ENCODE measurements around the gene TTLL8.
A peak's percentile ranks its signal among the peaks of the same experiment; 100 is the strongest.

TTLL8 gene

DNA sequence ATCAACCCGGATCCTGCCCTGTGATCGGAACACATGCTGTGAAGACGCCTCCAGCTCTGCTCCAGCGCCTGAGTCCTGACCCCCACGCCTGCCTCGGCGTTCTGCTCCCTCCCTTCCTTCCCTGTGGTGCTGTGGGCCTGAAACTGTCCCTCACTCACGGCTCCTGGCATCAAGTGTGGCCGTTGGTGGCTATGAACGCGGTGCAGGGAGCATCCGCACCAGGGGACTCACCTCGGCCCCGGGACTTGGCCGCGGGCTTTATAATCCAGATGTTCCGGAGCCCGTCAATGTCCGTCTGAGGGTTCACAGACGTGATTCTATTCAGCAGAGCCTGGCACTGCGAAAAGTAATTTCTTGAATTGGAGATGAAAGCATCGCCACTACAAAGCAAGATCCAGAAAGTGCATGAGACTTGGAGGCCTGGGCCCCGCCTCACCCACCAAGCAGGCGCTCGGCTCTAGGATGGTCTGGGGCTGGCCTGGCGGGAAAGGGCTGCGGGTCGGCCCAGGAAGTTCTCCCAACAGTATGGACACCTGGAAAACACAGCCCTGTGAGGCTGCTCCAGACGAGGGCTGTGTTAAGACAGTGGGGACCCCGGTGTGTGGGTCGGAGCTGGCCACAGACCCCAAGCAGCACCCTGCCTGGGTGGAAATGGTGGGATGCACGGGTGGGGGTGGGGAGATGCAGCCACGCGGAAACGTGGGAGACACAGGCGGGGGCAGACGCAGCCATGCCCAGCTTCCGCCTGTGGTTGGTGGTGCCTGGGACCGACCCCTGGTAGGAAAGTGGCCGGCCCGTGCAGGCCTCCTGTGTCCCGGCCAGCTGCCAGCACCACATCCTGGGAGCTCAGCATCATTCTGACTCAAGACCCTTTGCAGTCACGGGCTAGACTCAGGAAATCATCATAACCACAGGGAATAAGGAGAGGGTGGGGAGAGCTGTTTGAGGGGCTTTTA lies 23.7 kb downstream of the TTLL8 start:
- TF ChIP-seq, protein P1, sequence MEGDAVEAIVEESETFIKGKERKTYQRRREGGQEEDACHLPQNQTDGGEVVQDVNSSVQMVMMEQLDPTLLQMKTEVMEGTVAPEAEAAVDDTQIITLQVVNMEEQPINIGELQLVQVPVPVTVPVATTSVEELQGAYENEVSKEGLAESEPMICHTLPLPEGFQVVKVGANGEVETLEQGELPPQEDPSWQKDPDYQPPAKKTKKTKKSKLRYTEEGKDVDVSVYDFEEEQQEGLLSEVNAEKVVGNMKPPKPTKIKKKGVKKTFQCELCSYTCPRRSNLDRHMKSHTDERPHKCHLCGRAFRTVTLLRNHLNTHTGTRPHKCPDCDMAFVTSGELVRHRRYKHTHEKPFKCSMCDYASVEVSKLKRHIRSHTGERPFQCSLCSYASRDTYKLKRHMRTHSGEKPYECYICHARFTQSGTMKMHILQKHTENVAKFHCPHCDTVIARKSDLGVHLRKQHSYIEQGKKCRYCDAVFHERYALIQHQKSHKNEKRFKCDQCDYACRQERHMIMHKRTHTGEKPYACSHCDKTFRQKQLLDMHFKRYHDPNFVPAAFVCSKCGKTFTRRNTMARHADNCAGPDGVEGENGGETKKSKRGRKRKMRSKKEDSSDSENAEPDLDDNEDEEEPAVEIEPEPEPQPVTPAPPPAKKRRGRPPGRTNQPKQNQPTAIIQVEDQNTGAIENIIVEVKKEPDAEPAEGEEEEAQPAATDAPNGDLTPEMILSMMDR (IDR thresholded peaks at IDR 0.05; ENCODE audit: insufficient read depth, low read depth, low read length, missing control alignments) = no peak
- H3K4me3 ChIP-seq (ENCODE audit: low read length) = no peak overlapping the region
- no peak for DNase-seq (ENCODE audit: low read depth)

DNA sequence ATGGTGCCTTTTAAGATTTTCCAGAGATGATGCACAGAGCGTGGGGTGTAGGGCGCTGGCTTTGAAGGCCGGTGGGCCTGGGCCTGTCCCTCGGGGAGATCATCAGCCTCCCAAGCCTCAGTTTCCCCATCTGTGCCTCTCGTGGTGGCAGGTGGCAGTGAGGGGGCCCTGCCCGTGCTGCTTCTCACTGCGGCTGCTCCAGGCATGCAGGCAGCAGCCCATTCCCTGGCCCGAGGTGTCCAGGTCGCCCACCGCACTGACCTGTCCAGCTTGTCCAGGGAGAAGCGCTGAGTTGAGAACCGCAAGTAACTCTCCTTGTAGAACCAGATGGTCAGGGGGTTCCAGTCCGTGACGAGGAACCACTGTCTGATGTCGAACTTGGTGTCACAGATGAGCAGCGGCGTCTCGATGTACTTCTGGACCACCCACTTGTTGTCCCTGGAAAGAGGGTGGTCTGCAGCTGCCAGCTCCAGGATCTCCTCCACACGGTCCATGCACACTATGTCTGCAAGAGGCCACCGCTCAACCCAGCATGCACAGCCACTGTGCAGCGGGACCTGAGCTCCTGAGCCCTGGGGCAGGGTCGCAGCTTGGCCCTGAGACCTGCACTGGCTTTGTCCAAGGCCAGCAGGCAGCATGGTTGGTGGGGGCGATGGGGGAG lies 25.0 kb downstream of the TTLL8 start:
- no peak overlapping the region for H3K4me3 ChIP-seq (ENCODE audit: low read length)
- no peak for DNase-seq (ENCODE audit: low read depth)
- TF ChIP-seq, protein P1 (IDR thresholded peaks at IDR 0.05; ENCODE audit: insufficient read depth, low read depth, low read length, missing control alignments) = no peak

DNA sequence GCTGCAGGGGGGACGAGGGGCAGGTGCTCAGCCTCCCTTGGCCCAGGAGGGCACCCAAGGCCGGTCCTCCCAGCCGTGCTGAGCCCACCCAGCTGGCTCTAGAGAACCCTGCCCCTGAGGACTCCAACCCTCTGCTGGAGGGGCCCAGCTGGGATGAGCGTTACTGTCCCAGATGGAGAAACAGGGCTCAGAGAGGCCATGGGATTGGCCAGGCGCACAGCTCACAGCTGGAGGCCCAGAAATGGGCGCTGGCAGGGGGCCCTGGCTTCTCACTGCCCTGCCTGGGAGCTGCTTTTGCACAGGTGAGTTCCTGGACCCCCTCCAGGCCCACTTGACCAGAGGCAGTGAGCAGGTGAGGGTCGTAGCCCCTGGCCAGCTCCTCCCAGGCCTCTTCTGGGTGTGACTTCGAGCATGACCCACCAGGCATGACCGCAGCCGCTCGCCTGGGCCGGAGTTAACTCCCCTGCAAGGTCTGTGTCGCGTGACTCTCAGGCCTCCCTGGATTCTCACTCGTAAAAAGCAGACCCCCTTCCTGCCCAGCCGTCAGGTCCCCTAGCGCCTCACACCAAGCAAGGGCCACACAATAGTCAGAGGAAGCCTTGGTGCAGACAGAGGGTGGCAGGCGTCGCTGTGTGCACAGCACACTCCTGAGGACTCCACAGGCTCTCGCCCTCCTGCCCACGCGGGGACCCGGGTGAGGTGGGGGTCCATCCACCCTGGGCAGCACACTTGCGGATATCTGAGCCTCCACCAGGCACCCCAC lies 25.8 kb downstream of the TTLL8 start:
- H3K4me3 ChIP-seq (ENCODE audit: low read length) = no peak overlapping the region
- DNase-seq (ENCODE audit: low read depth) = no peak
- TF ChIP-seq, protein P1 (IDR thresholded peaks at IDR 0.05; ENCODE audit: insufficient read depth, low read depth, low read length, missing control alignments) = no peak

DNA sequence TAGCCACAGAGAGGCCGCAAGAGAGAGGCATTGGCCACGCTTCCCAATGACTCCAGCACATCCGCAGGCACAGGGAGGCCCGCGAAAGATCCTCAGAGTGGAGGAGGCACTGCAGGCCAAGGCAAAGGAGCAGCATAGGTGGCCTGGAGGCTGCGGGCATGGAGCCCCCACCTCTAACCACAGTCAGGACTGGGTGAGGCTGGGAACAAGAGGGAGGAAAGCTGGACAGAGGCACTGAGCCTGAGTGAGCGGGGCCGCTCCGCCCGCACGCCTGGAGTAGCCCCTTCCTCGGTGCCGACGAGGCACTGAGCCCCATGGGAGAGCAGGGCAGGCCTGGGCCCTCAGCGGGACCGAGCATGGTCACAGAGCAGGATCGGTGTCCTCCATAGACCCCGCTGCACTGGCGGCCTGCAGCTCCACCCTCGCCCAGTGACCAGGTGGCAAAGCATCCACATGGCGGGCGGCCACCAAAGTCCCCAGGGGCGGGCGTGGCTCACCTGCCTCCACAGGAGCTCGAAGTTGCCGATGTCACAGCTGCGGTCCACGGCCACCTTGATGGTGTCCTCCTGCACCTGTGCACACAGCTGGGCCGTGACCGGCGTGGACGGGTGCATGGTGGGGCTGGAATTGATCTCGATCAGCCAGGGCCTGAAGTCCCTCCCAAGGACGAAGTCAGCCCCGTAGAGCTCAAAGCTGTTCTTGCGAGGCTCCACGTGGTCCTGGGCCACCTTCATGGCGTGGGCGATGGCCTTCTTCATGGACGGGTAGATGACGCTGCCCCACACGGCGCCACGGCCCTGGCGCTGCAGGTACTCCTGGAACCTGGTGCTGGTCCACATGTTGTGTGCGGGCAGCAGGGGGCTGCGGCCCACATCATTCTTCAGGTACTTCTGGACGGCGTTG lies 26.7 kb downstream of the TTLL8 start:
- no peak overlapping the region for H3K4me3 ChIP-seq (ENCODE audit: low read length)
- DNase-seq (ENCODE audit: low read depth) = no peak
- TF ChIP-seq, protein P1 (IDR thresholded peaks at IDR 0.05; ENCODE audit: insufficient read depth, low read depth, low read length, missing control alignments) = no peak

DNA sequence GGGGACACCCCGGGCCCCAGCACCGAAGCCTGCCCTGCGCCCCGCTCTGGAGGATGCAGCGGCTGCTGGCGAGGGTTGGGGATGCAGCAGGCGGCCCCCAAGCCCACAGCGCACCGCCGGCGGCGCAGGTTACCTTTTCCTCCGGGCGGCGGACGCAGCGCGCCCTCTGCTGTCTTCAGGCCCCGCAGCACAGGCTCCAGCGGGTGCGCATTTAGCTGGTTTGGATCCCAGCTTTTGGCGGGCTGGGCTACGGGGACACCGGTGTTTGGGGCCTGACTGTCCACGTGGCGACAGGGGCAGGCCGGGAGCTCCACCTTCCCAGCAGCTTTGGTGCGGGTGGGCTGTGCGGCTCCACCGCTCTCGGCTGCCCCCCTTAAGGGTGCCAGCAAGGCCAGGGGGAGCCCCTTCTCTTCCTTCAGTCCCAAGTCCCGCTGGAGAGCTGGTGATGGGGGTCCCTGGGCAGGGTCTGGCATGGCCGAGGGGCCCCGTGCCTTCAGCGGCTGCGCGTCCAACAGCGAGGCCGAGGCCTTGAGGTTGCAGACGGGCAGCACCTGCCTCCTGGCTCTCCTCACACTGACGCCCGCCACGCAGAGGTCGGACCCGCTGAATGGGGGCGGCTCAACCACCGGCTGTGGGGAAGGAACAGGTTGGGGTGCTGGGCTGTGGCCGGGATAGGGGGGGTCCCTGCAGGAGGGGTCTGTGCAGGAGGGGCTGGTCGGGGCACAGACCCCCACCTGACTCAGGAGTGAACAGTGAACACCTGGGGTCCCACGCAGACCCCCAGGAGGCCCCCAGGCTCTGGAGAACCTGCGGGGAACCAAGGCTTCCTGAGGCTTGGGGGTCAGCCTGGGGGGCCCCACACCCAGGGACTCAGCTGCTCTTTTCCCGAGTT lies 27.6 kb downstream of the TTLL8 start:
- TF ChIP-seq, protein P1 (IDR thresholded peaks at IDR 0.05; ENCODE audit: insufficient read depth, low read depth, low read length, missing control alignments) = peak; percentile 74
- H3K4me3 ChIP-seq (ENCODE audit: low read length) = no peak overlapping the region
- DNase-seq (ENCODE audit: low read depth) = peak; percentile 73

Measured in epithelial cell of esophagus (primary cell).